GM11168 (cell line): ENCODE data around the gene HSPB8.

Source experiments
- in situ Hi-C: fragments of 300-500 bp; cut with MboI; formaldehyde crosslinking; loops from one replicate; pipeline ENCODE4 v1.12.0; 2022; ENCODE audit warnings: low sequenced_read_pairs; ENCODE audit not compliant: unreplicated experiment

Gene HSPB8

GRCh38 chr12:119169150-119169549, 9.6 kb upstream of the HSPB8 start:
- in situ Hi-C loops = no loop called here

- in situ Hi-C loops = no loop called here
These were observed 7.4 kb upstream of the HSPB8 start for GRCh38 chr12:119171291-119171690.

- in situ Hi-C loops = no loop called here
These were observed 6.9 kb upstream of the HSPB8 start for GRCh38 chr12:119171691-119172425.

GRCh38 chr12:119175081-119175480, 3.6 kb upstream of the HSPB8 start:
- in situ Hi-C loops = no loop called here

GRCh38 chr12:119176267-119177055, 2.3 kb upstream of the HSPB8 start:
- in situ Hi-C loops = no loop called here

- in situ Hi-C loops = no loop called here
These were observed 1.7 kb upstream of the HSPB8 start for GRCh38 chr12:119177056-119177325.

GRCh38 chr12:119177724-119178380, 879 bp upstream of the HSPB8 start:
- in situ Hi-C loops = no loop called here

GRCh38 chr12:119179335-119180021, 747 bp downstream of the HSPB8 start:
- in situ Hi-C loops = no loop called here

GRCh38 chr12:119180380-119181040, 1.8 kb downstream of the HSPB8 start:
- in situ Hi-C loops = no loop called here

GRCh38 chr12:119181202-119181601, 2.5 kb downstream of the HSPB8 start:
- in situ Hi-C loops = no loop called here

- in situ Hi-C loops = no loop called here
These were observed 3.2 kb downstream of the HSPB8 start for GRCh38 chr12:119181944-119182343.

- in situ Hi-C loops = no loop called here
These were observed 4.2 kb downstream of the HSPB8 start for GRCh38 chr12:119182701-119183493.

- in situ Hi-C loops = no loop called here
These were observed 5.4 kb downstream of the HSPB8 start for GRCh38 chr12:119183942-119184695.

- in situ Hi-C loops = no loop called here
These were observed 16.5 kb downstream of the HSPB8 start for GRCh38 chr12:119195256-119195655.

- in situ Hi-C loops = no loop called here
These were observed 19.7 kb downstream of the HSPB8 start for GRCh38 chr12:119198440-119198839.

GRCh38 chr12:119200601-119201000, 21.9 kb downstream of the HSPB8 start:
- in situ Hi-C loops = no loop called here

- in situ Hi-C loops = no loop called here
These were observed 23.2 kb downstream of the HSPB8 start for GRCh38 chr12:119201789-119202543.

- in situ Hi-C loops = no loop called here
These were observed 23.8 kb downstream of the HSPB8 start for GRCh38 chr12:119202544-119202943.
